ENCODE results near the gene OPA1.

- TF ChIP-seq CTCF (conservative IDR thresholded peaks at IDR 0.05; ENCODE audit: low read length) (no peak), EZH2phosphoT487 (IDR thresholded peaks at IDR 0.05; ENCODE audit: borderline replicate concordance) (no peak)
These were observed 152.0 kb downstream of the OPA1 start for GRCh38 chr3:193744822-193745684.
